ENCODE data around the gene NCAM1.

Gene NCAM1

DNA sequence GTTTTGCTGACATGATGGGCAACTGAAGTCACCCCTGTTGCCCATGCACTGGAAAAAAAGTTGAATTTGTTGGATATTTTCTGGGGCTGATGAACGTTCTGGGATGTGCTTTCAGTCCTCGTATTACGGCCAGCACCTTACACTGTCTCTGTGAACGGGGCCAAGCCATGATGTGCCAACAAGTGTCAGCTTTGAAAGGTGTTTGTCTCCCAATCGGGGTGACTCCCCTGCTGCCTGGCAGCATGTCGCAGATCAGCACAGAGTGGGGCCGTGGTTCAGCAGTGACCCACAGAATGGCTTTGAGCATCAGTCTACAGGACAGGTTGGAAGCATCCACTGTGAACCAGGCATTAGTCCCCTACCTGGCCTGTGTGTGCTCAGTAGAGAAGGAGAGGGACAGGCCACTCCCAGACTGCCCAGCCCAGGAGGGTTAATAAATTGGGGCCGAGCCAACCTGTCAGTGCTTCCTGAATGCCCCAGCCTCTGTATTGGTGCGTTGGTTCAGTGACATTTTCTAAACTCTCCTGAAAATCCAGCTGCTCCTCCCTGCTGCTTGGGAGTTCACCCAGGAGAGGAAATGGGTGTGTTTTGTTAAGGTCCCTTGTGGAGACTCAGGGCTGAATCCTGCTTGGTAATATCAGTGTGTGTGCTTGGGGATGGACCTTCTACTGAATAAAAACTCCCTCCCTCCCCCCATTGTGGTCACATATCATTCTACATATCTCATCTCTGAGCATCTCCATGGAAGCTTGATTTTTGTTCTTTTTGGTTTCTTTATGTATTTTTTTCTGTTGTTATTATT, 302.4 kb downstream of the NCAM1 start:
- TF ChIP-seq, protein P1, sequence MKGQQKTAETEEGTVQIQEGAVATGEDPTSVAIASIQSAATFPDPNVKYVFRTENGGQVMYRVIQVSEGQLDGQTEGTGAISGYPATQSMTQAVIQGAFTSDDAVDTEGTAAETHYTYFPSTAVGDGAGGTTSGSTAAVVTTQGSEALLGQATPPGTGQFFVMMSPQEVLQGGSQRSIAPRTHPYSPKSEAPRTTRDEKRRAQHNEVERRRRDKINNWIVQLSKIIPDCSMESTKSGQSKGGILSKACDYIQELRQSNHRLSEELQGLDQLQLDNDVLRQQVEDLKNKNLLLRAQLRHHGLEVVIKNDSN (IDR thresholded peaks at IDR 0.05) = no peak
- no peak for TF ChIP-seq ZBTB7A (IDR thresholded peaks at IDR 0.05; ENCODE audit: low read depth)

DNA sequence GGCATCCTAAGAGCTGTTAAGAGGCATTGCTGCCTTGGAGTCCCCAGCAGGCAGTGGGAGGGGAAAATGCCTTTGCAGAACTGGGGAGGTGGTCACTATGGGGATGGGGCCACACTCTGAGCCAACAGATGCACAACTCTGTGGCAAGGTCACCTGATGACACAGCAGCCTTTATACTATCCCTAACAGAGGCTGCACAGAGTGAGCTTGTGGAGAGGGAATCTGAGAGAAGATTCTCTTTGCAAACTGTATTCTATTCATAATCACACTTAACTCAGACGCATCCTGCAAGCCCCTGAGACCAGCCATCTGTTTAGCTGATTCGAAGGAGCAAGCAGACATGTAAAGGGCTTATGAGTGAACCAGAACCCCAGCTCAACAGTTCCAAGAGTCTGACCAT, 304.1 kb downstream of the NCAM1 start:
- no peak for TF ChIP-seq TCF12 (IDR thresholded peaks at IDR 0.05; ENCODE audit: low read depth)
- TF ChIP-seq RAD21 (IDR thresholded peaks at IDR 0.05; ENCODE audit: low read depth) = no peak
- no peak for TF ChIP-seq ZBTB7A (IDR thresholded peaks at IDR 0.05; ENCODE audit: low read depth)

DNA sequence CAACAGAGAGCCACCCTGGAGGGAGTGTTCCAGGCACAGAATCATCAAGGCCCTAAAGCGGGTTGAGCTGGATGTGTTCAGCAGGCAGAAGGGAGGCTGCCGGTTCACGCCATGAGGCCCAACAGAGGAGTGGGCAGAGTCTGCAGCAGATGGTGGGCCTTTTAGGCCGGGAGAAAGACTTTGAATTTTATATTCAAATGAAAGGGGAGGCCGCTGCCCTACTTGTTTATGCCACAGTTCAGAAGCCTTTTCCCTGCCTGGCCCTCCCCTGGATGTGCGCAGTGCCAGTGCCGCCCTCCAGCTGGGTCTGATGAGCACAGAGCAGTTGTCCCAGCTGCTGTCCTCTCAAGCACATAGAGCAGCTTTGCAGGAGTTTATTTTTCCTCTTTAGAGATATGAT, 306.3 kb downstream of the NCAM1 start:
- TF ChIP-seq FOXM1 (IDR thresholded peaks at IDR 0.05; ENCODE audit: borderline replicate concordance, low read depth) = no peak
- TF ChIP-seq, protein P2, sequence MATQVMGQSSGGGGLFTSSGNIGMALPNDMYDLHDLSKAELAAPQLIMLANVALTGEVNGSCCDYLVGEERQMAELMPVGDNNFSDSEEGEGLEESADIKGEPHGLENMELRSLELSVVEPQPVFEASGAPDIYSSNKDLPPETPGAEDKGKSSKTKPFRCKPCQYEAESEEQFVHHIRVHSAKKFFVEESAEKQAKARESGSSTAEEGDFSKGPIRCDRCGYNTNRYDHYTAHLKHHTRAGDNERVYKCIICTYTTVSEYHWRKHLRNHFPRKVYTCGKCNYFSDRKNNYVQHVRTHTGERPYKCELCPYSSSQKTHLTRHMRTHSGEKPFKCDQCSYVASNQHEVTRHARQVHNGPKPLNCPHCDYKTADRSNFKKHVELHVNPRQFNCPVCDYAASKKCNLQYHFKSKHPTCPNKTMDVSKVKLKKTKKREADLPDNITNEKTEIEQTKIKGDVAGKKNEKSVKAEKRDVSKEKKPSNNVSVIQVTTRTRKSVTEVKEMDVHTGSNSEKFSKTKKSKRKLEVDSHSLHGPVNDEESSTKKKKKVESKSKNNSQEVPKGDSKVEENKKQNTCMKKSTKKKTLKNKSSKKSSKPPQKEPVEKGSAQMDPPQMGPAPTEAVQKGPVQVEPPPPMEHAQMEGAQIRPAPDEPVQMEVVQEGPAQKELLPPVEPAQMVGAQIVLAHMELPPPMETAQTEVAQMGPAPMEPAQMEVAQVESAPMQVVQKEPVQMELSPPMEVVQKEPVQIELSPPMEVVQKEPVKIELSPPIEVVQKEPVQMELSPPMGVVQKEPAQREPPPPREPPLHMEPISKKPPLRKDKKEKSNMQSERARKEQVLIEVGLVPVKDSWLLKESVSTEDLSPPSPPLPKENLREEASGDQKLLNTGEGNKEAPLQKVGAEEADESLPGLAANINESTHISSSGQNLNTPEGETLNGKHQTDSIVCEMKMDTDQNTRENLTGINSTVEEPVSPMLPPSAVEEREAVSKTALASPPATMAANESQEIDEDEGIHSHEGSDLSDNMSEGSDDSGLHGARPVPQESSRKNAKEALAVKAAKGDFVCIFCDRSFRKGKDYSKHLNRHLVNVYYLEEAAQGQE (IDR thresholded peaks at IDR 0.05; ENCODE audit: low read depth) = no peak
- TF ChIP-seq, protein P1 (IDR thresholded peaks at IDR 0.05) = no peak
- TF ChIP-seq NFIC (IDR thresholded peaks at IDR 0.05) = no peak
- TF ChIP-seq, protein P3, sequence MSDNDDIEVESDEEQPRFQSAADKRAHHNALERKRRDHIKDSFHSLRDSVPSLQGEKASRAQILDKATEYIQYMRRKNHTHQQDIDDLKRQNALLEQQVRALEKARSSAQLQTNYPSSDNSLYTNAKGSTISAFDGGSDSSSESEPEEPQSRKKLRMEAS (IDR thresholded peaks at IDR 0.05) = no peak
- TF ChIP-seq YY1 (IDR thresholded peaks at IDR 0.05; ENCODE audit: low read depth) = no peak

DNA sequence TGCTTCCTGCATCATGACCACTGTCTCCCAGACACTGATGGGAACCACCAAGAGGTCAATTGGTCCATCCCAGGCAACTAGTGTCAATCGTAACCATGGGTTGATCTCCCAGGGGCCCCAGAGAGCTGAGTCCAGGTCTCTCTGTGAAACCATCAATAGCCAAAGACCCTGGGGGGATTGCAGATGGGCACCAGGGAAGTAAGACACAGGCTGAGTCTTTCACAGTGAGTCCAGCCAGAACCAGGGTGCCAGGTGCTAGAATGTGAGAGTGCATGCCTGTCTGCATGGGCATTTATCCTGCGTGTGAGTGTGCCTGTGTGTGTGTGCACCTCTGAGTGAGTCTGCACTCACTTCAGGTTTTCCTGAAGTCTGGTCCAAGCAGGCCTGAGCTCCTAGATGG, 307.9 kb downstream of the NCAM1 start:
- no peak for TF ChIP-seq YY1 (IDR thresholded peaks at IDR 0.05; ENCODE audit: low read depth)
- TF ChIP-seq, protein P1 (IDR thresholded peaks at IDR 0.05) = no peak
- no peak for TF ChIP-seq EP300 (IDR thresholded peaks at IDR 0.05; ENCODE audit: borderline replicate concordance)
- TF ChIP-seq TAF1 (IDR thresholded peaks at IDR 0.05; ENCODE audit: low read depth) = no peak
- TF ChIP-seq ZBTB7A (IDR thresholded peaks at IDR 0.05; ENCODE audit: low read depth) = no peak
- no peak for TF ChIP-seq CREB1 (IDR thresholded peaks at IDR 0.05; ENCODE audit: low read depth)
- TF ChIP-seq RAD21 (IDR thresholded peaks at IDR 0.05; ENCODE audit: low read depth) = no peak
- no peak for TF ChIP-seq CEBPB (IDR thresholded peaks at IDR 0.05)
- TF ChIP-seq TCF12 (IDR thresholded peaks at IDR 0.05; ENCODE audit: low read depth) = no peak
- no peak for TF ChIP-seq EGR1 (IDR thresholded peaks at IDR 0.05)
- TF ChIP-seq NFIC (IDR thresholded peaks at IDR 0.05) = no peak
- TF ChIP-seq, protein P3 (IDR thresholded peaks at IDR 0.05) = no peak
- no peak for TF ChIP-seq FOXM1 (IDR thresholded peaks at IDR 0.05; ENCODE audit: borderline replicate concordance, low read depth)
- TF ChIP-seq, protein P2 (IDR thresholded peaks at IDR 0.05; ENCODE audit: low read depth) = no peak
- no peak for TF ChIP-seq TEAD4 (IDR thresholded peaks at IDR 0.05)

DNA sequence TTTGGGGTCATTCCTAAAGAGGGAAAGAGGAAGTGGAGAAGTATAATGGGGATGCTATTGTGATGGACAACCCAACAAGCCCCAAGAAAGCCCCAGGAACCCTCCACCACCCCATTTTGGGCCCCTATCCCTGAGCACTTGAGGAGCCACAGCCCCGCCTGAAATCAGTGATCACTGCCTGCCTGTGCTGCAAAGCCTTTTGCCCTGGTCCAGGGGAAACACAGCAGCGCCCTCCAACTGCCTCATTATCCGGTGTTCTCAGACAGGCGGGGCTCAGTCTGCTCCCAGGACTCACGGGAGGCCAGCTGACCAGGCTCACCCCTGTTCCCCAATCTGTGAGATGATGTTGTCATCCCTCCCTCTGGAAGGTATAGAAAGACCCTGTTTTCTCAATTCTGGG, 308.4 kb downstream of the NCAM1 start:
- no peak for TF ChIP-seq TCF12 (IDR thresholded peaks at IDR 0.05; ENCODE audit: low read depth)
- TF ChIP-seq RAD21 (IDR thresholded peaks at IDR 0.05; ENCODE audit: low read depth) = no peak
- TF ChIP-seq EGR1 (IDR thresholded peaks at IDR 0.05) = no peak
- no peak for TF ChIP-seq YY1 (IDR thresholded peaks at IDR 0.05; ENCODE audit: low read depth)
- TF ChIP-seq NFIC (IDR thresholded peaks at IDR 0.05) = no peak
- no peak for TF ChIP-seq TAF1 (IDR thresholded peaks at IDR 0.05; ENCODE audit: low read depth)
- TF ChIP-seq, protein P3 (IDR thresholded peaks at IDR 0.05) = no peak
- no peak for TF ChIP-seq CREB1 (IDR thresholded peaks at IDR 0.05; ENCODE audit: low read depth)
- TF ChIP-seq, protein P2 (IDR thresholded peaks at IDR 0.05; ENCODE audit: low read depth) = no peak
- TF ChIP-seq FOXM1 (IDR thresholded peaks at IDR 0.05; ENCODE audit: borderline replicate concordance, low read depth) = no peak
- no peak for TF ChIP-seq TEAD4 (IDR thresholded peaks at IDR 0.05)
- TF ChIP-seq ZBTB7A (IDR thresholded peaks at IDR 0.05; ENCODE audit: low read depth) = no peak
- no peak for TF ChIP-seq CEBPB (IDR thresholded peaks at IDR 0.05)
- TF ChIP-seq EP300 (IDR thresholded peaks at IDR 0.05; ENCODE audit: borderline replicate concordance) = no peak
- TF ChIP-seq, protein P1 (IDR thresholded peaks at IDR 0.05) = no peak

All from Ishikawa (cell line).